AG09309 (cell line): ENCODE data around the gene GBX1.

Experiments
- DNase-seq: peaks from one replicate; pipeline ENCODE4 v3.0.0-alpha.2; 2010; ENCODE audit warnings: low read depth
- H3K4me3 ChIP-seq: 2 replicates; pipeline ENCODE4 v1.5.1; 2011; ENCODE audit warnings: mild to moderate bottlenecking, low read depth, low read length, moderate library complexity; ENCODE audit not compliant: control insufficient read depth
- CTCF ChIP-seq: IDR thresholded peaks from 2 replicates; pipeline ENCODE4 v1.5.1; 2011; ENCODE audit warnings: mild to moderate bottlenecking, low read depth, low read length, inconsistent platforms; ENCODE audit not compliant: insufficient read depth, control insufficient read depth; ENCODE audit errors: missing control alignments

Gene GBX1

DNA sequence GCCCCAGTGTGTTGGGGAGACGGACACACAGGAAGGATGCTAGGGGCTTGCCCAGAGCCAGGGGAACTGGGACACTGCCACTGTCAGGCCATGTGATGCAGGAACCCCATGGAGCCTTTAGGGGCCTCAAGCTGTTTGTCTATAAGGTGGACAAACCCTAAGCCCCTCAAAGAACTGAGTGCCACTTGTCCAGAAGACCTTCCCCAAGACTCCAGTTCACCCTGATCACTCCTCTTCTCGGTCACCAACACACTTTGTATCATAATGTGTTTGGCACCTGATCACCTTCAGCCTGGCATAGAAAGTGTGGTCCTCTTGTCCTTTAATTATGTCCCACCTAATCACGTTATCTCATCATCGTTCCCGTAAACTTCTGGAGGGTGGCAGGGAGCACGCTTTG lies 42.1 kb upstream of the GBX1 start:
- H3K4me3 ChIP-seq = no peak overlapping the region

GRCh38 chr7:151208253-151208862 lies 40.9 kb upstream of the GBX1 start:
- H3K4me3 ChIP-seq = no peak overlapping the region
- no peak for DNase-seq
- no peak for TF ChIP-seq CTCF

More for the DNA sequence above, 42.1 kb upstream of the GBX1 start:
- no peak for DNase-seq
- no peak for TF ChIP-seq CTCF

GRCh38 chr7:151207804-151208203 lies 40.3 kb upstream of the GBX1 start:
- DNase-seq = no peak
- H3K4me3 ChIP-seq = no peak overlapping the region
- no peak for TF ChIP-seq CTCF

DNA sequence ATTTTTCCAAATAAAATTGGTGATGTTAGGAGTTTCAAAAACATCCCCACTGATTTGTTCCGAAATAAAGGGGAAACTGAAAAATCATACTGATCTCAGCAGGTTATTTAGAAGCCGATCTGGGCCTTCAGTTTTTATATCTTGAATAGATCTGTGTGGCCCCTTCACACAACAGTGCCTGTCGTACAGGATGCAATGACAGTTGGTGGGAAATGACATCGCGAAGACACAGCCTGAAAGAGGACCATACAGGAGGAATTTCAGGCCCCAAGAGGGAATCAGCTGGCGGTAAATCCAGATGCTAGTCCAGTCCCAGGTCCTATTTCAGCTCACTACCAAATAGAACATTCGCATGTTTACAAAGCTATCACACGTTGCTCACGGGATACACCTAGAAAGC lies 39.8 kb upstream of the GBX1 start:
- DNase-seq = no peak
- TF ChIP-seq CTCF = no peak

GRCh38 chr7:151206914-151207313 lies 39.4 kb upstream of the GBX1 start:
- DNase-seq = no peak

More for the DNA sequence above, 39.8 kb upstream of the GBX1 start:
- H3K4me3 ChIP-seq = no peak overlapping the region

GRCh38 chr7:151205730-151206129 lies 38.2 kb upstream of the GBX1 start:
- no peak for TF ChIP-seq CTCF
- no peak for DNase-seq
- no peak overlapping the region for H3K4me3 ChIP-seq

More at GRCh38 chr7:151206914-151207313, 39.4 kb upstream of the GBX1 start:
- no peak overlapping the region for H3K4me3 ChIP-seq
- TF ChIP-seq CTCF = no peak
